Measurements from ENCODE around the gene BANP.

DNA sequence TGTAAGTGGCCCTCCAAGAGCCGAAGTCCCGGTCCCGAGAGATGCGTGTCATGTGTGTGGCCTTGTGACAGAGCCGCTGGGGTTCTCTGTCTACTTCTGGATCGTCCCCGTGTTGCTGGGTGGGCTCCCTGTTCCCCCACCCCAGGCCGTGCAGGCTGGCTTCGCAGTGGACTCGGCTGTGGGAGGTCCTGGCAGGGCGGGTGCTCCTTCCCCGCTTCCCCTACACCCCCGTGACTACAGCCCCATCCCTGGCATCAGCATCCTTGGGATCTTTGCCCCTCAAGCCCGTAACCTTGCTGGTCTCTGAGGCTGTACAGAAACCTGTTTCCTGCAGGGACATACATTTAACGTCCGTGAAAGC, 136.3 kb downstream of the BANP start:
- TF ChIP-seq, protein P1, sequence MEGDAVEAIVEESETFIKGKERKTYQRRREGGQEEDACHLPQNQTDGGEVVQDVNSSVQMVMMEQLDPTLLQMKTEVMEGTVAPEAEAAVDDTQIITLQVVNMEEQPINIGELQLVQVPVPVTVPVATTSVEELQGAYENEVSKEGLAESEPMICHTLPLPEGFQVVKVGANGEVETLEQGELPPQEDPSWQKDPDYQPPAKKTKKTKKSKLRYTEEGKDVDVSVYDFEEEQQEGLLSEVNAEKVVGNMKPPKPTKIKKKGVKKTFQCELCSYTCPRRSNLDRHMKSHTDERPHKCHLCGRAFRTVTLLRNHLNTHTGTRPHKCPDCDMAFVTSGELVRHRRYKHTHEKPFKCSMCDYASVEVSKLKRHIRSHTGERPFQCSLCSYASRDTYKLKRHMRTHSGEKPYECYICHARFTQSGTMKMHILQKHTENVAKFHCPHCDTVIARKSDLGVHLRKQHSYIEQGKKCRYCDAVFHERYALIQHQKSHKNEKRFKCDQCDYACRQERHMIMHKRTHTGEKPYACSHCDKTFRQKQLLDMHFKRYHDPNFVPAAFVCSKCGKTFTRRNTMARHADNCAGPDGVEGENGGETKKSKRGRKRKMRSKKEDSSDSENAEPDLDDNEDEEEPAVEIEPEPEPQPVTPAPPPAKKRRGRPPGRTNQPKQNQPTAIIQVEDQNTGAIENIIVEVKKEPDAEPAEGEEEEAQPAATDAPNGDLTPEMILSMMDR (conservative IDR thresholded peaks at IDR 0.05; ENCODE audit: low read depth, low read length): no peak
- TF ChIP-seq EZH2phosphoT487 (IDR thresholded peaks at IDR 0.05; ENCODE audit: borderline replicate concordance, low read length): no peak

Measured in PC-3 (cell line).